GM12891 (cell line): ENCODE data around the gene KLC4.

Experiments used
- DNase-seq: peaks from one replicate; pipeline ENCODE4 v3.0.0; 2011; ENCODE audit warnings: low spot score; ENCODE audit not compliant: insufficient read length
- FAIRE-seq: peaks from 2 replicates; lab custom pipeline; 2011; peaks lifted over from hg19 to GRCh38; lab: Jason Lieb, UNC
- PAX5 ChIP-seq: IDR thresholded peaks from 2 replicates; pipeline ENCODE4 v1.6.1; 2011; ENCODE audit warnings: low read length, moderate library complexity, mild to moderate bottlenecking; ENCODE audit not compliant: insufficient read depth, severe bottlenecking
- POLR2A ChIP-seq: IDR thresholded peaks from 2 replicates; pipeline ENCODE4 v1.6.1; 2011; ENCODE audit warnings: low read depth, low read length, control low read depth
- POLR2AphosphoS5 ChIP-seq: IDR thresholded peaks from 2 replicates; pipeline ENCODE4 v1.6.1; 2011; ENCODE audit warnings: low read depth, low read length, control low read depth
- POU2F2 ChIP-seq: IDR thresholded peaks from 2 replicates; pipeline ENCODE4 v1.6.1; 2011; ENCODE audit warnings: low read depth, mild to moderate bottlenecking, control low read depth, low read length, moderate library complexity
- SPI1 ChIP-seq: IDR thresholded peaks from 2 replicates; pipeline ENCODE4 v1.6.1; 2011; ENCODE audit warnings: low read depth, low read length, control low read depth
- TAF1 ChIP-seq: IDR thresholded peaks from 2 replicates; pipeline ENCODE4 v1.6.1; 2011; ENCODE audit warnings: low read depth, low read length, control low read depth

KLC4 gene

DNA sequence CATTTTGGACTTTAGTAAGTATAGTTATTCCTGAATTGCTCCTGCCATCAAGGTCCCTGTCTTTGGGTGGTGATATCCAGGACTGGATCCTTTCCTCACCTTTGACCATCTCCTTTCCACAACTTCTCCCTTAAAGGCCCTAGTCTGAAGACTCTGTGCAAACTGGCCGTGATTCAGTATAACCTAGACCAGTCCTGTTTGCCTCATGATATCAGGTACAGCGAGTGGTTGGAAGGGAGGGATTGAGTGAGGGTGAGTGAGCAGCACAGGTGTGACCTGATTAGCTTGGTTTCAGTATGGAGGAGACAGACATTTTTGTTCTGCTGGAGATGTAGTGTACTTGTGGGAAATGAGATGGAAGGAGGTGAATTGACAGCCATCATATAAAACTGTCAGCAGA is 40.3 kb upstream of the KLC4 start:
- no peak for FAIRE-seq
- no peak for DNase-seq
- no peak for TF ChIP-seq POU2F2

DNA sequence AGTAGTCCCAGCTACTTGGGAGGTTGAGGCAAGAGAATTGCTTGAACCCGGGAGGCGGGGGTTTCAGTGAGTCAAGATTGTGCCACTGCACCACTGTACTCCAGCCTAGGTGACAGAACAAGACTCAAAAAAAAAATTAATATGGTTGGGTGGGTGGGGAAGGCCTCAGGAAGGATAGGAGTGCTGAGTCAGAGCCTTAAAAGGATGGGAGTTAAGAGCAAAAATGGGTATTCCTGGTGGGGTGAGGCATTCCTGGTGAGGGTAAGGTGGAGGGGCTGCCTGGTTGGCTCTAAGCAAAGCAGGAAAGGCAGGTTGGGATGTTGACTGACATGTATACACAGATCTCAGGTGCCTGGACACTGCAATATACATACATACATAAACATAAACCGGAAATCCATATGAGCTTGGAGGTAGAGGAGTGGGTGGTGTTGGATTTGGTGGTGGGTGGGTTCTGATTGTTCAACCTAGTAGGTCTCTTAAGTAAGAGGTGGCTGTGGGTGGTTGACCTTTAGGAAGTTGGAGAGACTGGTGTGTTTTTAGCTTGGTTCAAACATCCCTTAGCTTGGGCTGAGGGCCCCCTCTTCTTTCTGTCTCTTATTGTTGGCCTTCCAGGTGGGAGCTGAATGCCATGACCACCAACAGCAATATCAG is 39.3 kb upstream of the KLC4 start:
- TF ChIP-seq SPI1 (no peak), POLR2AphosphoS5 (no peak), TAF1 (no peak), PAX5 (no peak), POLR2A (no peak), POU2F2 (no peak)
- FAIRE-seq (no peak), DNase-seq (no peak)

DNA sequence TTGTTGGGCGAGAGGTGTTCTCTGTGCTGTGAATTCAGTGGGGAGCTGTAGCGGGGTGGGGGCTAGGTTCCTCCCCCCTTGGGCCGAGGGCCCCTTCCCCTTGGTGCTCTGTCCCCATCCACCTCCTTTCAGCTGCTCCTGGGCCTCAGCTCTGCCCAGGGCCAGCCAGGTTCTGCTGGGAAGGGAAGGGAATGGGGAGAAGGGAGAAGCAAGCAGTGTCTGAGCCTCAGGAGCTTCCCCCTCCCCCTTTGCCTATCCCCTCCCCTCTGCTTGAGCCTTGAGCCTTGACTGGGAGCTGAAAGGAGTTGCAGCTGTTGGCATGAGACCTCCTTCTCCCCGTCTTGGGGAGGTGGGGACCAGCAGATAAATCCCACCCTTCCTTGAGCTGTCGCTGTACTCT is 38.6 kb upstream of the KLC4 start:
- FAIRE-seq (no peak), DNase-seq (no peak)

DNA sequence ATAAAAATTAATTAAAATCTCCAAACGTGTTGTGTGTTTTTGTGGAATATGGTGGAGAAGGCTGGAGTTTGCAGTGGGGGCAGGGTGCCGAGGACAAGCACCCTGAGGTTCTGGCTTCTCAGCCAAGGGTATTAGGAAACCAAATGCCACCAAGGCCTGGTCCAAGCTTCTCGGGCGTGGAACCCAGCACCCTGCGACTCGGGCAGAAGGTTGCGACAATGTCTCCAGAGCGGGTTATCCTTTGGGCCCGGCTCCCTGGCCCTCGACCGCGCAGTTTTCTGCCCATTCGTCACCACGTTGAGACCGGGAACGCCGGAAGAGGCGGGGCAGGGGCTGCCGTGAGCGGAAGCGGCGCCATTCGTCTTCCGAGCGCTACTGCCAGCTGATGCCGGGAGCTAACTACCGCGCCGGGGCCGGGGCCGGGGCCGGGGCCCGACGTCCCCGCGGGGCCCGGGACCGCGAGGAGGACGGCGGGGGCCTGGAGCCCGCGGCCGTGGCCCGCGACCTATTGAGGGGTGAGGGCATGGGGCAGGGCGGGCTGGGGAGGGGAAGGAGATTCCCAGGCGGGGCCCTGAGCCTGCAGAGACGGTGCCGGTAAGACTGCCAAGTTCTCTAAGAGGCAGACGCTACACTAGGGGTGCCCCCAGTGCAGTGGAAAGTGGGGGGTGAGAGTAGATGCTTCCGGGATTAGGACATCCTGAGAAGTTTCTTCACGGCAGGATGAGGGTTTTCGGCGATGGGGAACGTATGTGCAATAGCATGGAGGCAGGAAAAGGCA is 38.0 kb upstream of the KLC4 start, which contains the start of gene RRP36:
Gene RRP36, plus strand, starts transcription at position 354 of the 778 bp plus-strand sequence. Its CDS starts 32 bp downstream, at position 386.
- DNase-seq (peak; percentile 85), FAIRE-seq (peak; percentile 87)
- TF ChIP-seq PAX5: no peak
- TF ChIP-seq POU2F2: no peak
- TF ChIP-seq POLR2A: peak; percentile 83
- peak; percentile 41; the same call in 1 of the 2 replicates for TF ChIP-seq TAF1
- 0 out of 2 replicates have a peak, but pooled peaks have one; percentile 12 for TF ChIP-seq SPI1
- TF ChIP-seq POLR2AphosphoS5: peak; percentile 71

More for the DNA sequence above, 38.6 kb upstream of the KLC4 start:
- TF ChIP-seq POLR2A: no peak
- no peak for TF ChIP-seq POU2F2
- no peak for TF ChIP-seq SPI1
- TF ChIP-seq TAF1: no peak
- no peak for TF ChIP-seq POLR2AphosphoS5
- TF ChIP-seq PAX5: no peak

DNA sequence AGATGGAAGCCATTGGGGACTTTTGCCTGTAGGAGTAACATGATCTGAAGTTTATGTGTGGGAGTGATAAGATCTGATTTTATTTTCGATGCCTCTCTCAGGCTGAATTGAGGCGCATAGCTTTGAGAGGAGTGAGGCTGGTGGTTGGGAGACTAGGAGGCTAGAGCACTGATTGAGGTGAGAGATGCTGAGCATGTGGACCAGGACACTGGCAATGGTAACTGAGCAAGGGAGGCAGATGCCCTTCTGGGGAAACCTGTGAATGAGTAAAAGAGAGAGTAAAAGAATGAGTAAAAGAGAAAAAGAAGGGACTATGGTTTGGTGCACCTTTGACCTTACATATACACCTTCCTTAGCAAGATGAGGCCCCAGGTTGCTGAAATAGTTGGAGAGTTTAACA is 35.0 kb upstream of the KLC4 start:
- no peak for FAIRE-seq
- no peak for TF ChIP-seq POLR2AphosphoS5
- TF ChIP-seq SPI1: no peak
- no peak for TF ChIP-seq POU2F2
- no peak for TF ChIP-seq POLR2A
- TF ChIP-seq PAX5: no peak
- no peak for TF ChIP-seq TAF1
- no peak for DNase-seq

DNA sequence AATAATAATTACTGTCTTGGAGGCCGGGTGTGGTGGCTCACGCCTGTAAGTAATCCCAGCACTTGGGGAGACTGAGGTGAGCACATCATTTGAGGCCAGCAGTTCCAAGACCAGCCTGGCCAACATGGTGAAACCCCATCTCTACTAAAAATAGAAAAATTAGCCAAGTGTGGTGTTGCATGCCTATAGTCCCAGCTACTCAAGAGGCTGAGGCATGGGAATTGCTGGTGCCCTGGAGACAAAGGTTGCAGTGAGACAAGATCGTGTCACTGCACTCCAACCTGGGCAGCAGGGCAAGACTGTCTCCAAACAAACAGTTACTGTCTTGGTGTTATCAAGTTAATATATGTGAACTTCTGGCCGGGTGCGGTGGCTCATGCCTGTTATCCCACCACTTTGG is 33.1 kb upstream of the KLC4 start:
- TF ChIP-seq SPI1 (no peak), PAX5 (no peak), TAF1 (no peak), POLR2A (no peak), POU2F2 (no peak), POLR2AphosphoS5 (no peak)
- no peak for DNase-seq
- no peak for FAIRE-seq

DNA sequence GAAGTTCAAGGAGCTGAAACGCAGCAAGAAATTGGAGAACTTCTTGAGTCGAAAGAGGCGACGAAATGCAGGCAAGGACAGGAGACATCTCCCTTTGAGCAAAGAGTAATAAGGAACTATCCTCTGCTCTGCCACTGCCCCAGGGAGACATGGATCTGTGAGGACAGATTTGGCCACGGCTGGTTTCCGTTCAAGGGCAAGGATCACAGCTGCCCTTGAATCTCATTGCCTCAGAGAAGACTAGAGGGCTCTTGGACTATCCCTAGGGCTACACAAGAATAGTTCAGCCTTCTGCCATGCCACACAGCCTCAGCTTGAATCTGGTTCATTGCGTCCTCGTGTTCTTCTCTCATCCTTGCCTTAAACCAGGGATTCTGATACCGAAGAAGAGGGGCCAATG is 30.3 kb upstream of the KLC4 start:
- no peak for FAIRE-seq
- no peak for TF ChIP-seq POLR2AphosphoS5
- TF ChIP-seq PAX5: no peak
- no peak for TF ChIP-seq TAF1
- TF ChIP-seq POLR2A: no peak
- TF ChIP-seq SPI1: no peak
- no peak for TF ChIP-seq POU2F2

DNA sequence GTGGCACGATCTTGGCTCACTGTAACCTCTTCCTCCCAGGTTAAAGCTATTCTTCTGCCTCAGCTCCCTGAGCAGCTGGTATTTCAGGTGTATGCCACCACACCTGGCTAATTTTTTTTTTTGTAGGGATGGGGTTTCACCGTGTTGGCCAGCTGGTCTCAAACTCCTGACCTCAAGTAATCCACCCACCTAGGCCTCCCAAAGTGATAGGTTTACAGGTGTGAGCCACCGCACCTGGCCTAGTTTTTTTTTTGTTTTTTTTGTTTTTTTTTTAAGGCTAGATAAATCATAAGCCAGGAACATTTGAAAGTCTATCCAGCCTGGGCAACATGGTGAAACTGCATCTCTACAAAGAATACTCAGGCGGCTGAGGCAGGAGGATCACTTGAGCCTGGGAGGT is 27.1 kb upstream of the KLC4 start:
- DNase-seq (no peak), FAIRE-seq (no peak)
- no peak for TF ChIP-seq TAF1
- TF ChIP-seq POLR2AphosphoS5: no peak
- no peak for TF ChIP-seq SPI1
- TF ChIP-seq PAX5: no peak
- TF ChIP-seq POU2F2: no peak
- no peak for TF ChIP-seq POLR2A

More for the DNA sequence above, 30.3 kb upstream of the KLC4 start:
- DNase-seq: no peak

DNA sequence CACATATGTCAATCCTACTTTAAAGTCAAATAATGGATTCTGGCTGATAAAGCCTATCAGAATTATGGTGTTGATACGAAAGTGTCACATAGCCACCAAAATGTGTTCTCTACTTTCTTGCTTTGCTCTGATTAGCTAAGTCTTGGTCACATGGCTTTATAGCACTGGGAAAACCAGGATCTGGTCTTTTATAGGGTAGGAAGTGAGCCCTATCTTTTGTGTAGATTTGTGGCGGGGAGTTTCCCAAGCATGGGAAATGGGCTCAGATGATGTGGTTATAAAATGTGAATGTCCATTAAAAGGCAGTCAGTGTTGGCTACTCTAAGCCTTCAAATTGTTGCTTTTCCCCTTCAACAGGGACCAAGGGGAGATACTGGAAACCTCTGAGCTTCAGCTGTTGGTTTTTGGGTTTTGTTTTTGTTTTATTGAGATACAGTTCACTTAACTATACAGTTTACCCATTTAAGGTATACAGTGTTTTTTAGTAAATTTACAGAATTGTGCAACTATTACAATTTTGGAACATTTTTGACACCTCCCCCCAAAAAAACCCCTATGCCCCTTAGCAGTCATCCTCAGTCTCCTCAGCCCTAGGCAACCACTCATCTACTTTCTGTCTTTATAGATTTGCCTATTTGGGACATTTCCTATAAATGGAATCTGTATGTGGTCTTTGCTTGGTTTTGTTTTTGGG is 25.8 kb upstream of the KLC4 start:
- DNase-seq: no peak
- FAIRE-seq: no peak
- TF ChIP-seq POLR2A: no peak
- no peak for TF ChIP-seq TAF1
- no peak for TF ChIP-seq POLR2AphosphoS5
- no peak for TF ChIP-seq SPI1
- no peak for TF ChIP-seq PAX5
- TF ChIP-seq POU2F2: no peak
